GM08714 (cell line): ENCODE results near the gene HOXC13.

ENCODE experiments used
- H3K4me3 ChIP-seq: fragments of 200-500 bp; sonication (Bioruptor generic); 2 replicates; pipeline ENCODE4 v1.5.1; 2014; ENCODE audit warnings: mild to moderate bottlenecking, low read length, inconsistent platforms
- ZNF274 ChIP-seq: IDR thresholded peaks from 2 replicates; pipeline ENCODE4 v1.6.1; 2012; ENCODE audit warnings: mild to moderate bottlenecking, low read depth, low read length

HOXC13 gene

DNA sequence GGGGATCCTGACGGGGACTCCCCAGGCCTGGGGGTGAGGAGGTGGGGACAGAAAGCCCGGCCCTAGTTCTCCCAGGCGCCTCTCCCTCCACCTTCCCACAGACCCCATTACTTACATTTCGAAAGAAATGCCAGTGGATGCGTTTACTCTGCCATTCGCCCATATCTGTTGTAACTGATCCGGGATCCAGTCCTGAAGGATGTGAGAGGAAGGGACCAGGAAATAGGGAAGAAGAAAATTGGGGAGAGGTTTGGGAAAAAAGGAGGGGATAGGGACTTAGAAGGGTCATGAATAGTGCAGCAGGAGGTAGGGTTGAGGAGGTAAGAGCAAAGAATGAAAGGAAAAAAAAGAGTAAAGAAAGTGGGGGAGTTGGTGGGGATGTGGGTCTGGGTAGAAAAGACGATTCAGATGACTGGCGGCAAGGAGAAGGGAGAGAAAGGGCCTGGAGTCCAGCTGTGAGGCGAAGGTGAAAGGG, 17.2 kb downstream of the HOXC13 start:
- TF ChIP-seq ZNF274: no peak
- H3K4me3 ChIP-seq: no peak overlapping the region

DNA sequence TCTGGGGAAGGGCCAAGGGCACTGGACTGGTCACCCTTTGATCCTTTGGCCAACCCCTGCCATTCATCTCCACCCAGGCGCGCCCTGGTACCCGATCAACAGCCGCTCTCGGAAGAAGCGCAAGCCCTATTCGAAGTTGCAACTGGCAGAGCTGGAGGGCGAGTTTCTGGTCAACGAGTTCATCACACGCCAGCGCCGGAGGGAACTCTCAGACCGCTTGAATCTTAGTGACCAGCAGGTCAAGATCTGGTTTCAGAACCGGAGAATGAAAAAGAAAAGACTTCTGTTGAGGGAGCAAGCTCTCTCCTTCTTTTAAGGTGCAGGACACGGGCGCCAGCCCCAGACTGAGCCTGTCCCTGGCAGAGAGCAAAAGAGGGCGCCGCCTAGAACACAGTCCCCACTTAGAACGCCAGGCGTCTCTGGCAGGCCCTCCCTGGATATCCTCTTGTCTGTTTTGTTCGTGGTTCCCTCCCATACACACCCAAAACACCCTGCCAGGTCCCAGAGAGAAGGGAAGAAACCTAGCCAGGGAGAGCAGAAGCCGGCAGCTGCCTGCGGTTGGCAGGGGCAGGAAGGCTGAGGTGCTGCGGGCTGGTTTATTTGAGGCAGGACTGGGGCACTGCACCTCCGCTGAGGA, 17.7 kb downstream of the HOXC13 start:
- no peak overlapping the region for H3K4me3 ChIP-seq
- TF ChIP-seq ZNF274: no peak

DNA sequence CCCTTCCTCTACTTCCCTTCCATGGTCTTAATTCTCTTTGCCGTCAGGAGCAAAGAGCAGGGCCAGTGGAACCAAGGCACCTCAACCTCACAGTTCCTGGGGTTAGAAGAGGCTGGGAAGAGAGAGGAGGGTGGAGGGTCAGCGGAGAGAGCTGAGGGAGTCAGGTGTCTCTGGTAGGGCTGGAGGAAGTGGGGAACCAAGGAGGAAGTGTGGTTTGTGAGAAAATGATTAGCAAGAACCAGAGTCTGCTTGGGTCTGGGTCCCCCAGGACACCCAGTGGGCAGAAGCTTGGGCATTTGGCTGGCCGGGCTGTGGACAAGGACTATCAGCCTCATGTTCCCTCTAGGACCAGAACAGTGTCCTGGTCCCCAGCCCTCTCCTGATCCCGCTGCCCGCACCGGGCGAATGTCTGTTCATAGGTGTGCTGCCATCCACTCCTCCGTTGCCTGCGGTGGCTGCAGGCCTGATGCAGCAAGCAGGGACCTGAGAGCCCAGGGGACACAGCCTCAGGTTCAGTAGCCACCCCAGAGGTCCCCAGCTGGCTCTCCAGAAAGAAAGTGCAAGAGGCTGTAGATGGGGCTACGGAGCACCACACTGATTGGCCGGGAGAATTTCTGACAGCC, 18.4 kb downstream of the HOXC13 start:
- no peak for TF ChIP-seq ZNF274
- no peak overlapping the region for H3K4me3 ChIP-seq

DNA sequence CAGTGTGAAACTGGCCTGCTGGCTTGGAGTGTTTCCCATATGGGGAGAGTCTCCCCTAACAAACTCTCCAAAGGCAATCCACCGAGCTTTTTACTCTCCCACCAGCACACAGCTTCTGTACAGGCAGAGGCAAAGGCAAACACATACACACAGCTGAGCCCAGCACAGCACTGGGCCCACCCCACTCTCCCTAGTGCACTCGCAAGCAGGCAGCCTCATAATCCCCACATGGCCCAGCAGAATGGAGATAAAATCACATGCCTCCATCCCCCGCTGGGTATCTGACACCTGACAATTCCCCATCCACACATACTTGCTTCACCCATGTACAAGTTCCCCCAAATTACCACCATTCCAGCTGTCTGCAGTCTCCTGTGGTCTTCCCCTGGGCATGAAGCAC, 19.5 kb downstream of the HOXC13 start:
- no peak overlapping the region for H3K4me3 ChIP-seq
- no peak for TF ChIP-seq ZNF274

DNA sequence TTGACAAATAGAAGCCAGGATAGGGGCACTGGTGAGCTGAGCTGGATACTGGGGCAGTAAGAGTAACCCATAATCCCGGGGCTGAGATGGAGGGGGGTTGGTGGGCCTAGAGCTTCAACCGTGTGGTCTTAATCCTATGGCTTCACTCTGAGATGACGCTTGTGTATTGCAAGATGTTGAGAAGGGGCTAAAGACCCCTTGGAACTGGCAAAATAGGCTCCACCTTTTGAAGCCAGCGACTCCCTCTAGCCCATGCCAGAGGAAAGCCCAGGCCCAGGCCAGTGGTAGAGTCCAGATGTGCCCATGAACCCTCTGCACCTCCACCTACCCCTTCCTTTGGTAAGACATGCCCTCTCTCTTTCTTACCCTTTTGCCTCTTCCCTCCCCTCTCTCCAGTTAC, 20.7 kb downstream of the HOXC13 start:
- TF ChIP-seq ZNF274: no peak
- H3K4me3 ChIP-seq: no peak overlapping the region

DNA sequence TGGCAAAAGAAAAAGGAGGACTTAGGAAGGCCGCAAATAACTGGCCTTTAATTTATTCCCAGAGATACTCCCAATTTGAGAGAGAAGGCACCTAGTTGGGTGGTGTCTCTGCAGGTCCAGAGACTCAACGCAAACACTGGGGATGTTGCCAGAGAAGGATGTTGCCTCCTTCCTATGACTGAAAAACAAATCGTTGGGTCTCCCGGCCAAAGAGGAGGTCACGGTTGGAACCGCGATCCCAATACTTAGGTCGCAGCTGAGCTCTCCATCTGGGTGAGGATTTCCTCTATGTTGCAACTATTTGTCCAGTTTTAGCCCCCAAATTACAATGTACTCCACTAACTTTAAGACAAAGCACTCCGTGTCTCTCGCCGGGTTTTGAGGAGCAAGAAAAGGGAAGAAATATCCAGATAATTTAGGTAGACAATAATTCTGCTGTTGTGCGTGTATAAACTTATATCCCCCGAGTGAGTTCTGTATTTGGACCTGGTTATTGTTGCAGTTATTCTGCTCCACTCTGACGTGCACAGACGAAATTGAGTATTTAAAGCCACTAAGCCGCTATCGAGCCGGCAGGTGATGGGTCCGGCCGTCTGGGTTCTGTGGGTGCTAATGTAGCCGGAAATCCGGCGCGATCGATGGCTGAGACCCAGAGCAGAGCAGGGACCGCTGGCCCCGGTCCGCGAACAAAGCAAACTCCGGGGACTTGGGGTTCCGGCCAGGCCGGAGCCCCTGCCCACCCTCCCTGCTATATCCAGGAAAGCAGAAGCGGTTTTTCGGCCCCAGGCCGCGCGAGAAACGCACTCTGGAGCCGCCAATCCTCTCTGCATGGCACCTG, 21.8 kb downstream of the HOXC13 start:
- no peak overlapping the region for H3K4me3 ChIP-seq
- no peak for TF ChIP-seq ZNF274

DNA sequence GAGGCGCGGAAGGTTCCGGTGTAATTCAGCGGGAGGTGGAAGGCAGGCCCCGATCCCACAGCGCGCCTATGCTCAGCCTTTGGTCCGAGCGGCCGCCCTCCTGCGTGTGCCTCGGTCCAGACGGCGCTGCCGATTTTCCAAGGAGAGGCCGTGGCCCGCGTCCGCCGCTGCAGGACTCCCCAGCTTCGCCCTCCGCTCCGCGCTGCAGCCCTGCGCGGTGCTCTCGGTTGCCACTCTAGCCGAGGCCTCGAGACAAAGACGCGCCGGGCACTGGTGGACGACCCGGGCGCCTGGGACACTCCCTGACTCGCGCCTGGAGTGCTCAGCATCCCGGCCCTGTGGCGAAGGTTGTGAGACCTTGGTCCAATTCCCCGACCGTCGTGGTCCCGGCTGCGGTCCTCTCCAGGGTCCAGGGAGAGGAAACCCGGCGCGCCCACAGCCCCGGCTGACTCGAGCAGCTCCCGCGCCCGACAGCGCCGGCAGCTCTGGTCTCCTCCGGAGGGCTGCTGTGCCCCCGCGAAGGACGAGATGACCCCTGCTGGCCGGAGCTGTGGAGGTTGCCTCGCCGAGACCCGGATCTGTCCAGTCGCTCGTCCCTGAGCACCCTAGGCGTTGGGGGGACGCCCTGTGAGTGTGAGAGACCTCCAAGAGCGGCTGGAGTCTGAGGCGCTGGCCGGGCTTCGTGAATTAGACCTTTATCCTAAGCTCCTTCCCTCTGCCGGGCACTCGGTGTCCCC, 22.6 kb downstream of the HOXC13 start:
- TF ChIP-seq ZNF274: no peak
- H3K4me3 ChIP-seq: no peak overlapping the region

DNA sequence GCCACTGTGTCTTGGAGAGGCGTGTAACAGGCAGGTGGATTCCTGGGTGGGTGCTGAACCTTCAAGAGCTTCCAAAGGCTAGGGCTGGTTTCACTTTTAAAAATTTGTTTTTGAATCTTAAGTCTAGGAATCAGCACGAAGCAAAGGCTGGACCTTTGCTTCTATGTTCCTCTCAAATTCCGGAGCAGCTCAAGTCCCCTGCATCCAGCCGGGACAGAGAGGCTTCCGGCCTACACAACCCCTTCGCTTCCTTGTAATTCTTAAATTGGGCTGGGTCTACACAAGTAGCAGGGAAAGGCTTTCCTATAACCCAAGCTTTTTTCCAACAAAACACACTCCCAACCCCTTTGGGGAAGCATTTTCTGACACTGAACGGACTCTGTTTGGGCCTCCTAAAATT, 24.4 kb downstream of the HOXC13 start:
- H3K4me3 ChIP-seq: no peak overlapping the region
- no peak for TF ChIP-seq ZNF274

DNA sequence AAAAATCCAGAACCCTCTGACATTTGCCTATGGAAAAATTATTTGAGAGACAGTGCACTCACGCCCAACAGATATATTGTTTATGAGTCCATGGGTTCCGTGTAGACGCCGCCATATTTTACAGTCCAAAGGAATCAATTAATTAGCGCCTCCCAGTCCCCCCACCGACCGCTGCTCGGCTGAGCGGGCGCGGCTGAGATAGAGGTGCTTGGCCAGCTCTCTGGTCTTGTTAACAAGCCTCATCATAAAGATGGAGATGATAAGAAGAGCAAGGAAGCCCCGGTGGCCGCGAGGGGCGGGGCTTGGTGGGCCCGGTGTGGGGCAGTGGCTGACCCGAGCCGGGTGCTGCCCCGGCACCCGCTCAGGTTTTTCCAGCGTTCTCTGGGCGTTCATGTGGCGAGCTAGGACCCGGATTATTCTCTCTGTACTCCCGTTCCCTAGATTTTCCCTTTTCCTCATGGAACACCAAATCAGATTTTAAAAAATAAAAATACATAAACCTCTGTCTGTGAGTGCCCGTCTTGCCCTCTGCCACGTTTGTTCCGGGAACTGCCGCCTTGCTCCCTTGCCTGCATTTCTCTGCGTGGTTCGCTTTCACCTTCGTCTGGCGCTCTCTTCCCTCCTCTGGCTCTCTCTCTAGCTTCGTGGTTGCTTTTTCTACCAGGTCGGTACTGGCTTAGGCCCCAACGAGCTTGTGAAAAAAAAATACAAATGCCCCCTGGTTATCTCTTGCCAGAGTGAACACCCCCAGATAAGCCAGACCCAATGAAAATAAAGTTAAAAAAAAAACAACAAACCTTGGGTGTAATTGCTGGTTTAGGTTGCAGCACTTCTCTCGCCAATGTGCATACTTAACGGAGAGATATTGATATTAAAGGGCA, 25.0 kb downstream of the HOXC13 start:
- no peak for TF ChIP-seq ZNF274
- H3K4me3 ChIP-seq: no peak overlapping the region

DNA sequence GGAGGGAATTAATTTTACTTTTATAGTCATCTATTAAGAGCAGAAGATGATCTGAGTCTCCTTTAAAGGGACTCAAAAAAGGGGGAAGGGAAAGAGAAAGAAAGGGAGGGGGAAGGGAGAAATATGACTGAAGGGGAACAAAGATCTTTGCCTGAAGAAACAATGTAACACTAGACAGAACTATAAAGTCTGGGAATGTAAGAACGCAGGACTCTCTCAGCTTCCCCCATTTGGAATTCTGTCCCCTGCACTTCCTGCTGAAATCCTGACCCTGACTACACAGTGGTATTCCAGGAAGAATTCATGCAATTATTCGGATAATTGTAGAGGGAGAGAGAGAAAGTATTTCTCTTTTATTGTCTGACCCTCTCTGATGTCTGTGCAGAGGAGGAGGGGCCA, 25.7 kb downstream of the HOXC13 start:
- no peak overlapping the region for H3K4me3 ChIP-seq
- TF ChIP-seq ZNF274: no peak

DNA sequence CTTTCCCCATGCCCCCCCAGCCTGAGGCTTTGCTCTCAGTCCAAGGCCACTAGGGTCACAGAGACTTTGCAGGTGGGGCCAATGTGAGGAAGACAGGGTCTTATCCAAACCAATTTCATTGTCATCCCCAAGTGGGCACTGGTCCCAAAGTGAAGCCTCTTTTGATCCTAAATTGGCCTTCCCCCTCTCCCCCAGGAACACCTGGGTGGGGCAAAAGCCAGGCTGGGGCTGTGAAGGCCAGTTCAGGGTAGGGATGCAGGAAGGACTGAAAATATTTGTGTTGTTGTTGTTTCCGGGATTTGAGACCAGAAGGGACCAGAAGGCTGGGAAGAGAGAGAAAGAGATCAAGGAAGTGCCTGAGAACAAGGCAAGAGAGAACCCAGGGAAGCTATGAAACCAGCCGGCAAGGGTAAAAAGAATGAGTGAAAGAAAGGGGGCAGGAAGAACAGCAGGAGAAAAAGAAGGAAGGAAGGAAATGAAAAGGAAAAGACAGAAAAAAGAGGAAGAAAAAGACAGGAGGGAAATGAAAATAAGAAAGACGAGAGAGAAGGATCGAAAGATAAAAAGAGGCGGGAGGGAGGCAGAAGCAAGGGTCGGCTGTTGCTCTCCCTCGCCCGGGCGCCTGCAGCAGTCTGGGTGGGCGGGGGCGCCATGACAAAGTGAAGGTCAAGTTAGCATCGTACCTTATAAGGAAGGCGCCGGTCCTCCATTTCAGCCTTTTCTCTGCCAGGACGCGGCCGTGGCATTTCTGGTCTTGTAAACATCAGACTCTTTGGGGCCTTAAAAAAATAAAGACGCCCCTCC, 26.9 kb downstream of the HOXC13 start:
- H3K4me3 ChIP-seq: no peak overlapping the region

DNA sequence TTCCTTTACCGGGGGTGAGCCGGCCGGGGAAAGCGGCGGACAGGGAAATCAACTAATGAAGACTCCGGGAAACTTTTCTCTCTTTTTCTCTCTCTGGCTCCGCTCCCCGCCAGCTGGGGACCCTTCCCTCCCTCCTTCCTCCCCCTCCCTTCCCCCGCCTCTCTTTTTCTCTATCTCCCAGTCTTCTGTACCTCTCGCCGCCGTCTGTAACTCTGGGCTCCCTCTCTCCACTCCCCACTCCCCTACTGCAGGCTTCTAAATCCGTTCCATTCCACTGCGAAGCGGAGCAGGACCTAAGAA, 27.4 kb downstream of the HOXC13 start:
- TF ChIP-seq ZNF274: no peak
- no peak overlapping the region for H3K4me3 ChIP-seq

More for the DNA sequence above, 26.9 kb downstream of the HOXC13 start:
- TF ChIP-seq ZNF274: no peak

DNA sequence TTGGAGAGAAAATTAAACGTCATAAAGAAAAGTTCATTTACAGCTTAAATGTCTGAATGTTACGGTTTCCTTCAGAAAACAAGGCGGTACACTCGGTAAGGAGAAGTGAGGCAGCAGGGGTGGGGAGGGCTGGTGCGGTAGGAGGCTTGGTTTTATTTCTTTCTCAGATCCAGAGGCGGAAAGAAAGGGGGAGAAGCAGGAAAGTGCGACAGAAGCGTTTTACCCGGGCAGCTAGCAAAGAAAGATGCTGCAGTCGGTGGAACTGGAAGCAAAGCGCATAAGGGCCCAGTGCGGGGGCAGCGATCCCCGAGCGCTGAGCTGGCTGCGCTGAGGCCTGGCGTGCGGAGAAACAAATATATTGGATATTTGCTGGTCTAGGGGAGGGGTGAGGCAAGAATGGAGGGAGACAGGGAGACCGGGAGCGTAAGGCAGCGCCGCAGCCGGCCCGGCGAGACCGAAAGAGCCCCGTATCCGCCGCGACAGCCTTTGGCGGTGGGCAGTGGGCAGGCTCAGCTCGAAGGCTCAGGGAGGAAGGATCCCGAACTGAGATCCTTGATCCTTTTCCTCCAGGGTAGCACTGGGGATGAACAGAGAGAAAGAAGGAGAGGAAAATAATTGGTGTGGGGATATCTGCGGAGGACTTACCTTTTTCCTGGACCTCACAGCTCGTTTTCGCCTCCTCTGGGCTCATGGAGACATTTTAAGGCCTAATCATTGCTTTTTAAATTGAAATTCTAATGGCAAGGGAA, 27.9 kb downstream of the HOXC13 start:
- no peak for TF ChIP-seq ZNF274
- H3K4me3 ChIP-seq: no peak overlapping the region
